HepG2 (cell line): Measurements from ENCODE around the gene ZNF440. TPM values are rescaled to one million over a fixed set of nuclear protein-coding genes. Genes with fewer than 3 reads are reported as not detected.

ENCODE experiments used
- CBX5 ChIP-seq: sonication (generic); formaldehyde crosslinking; IDR thresholded peaks from 2 replicates; pipeline ENCODE4 v1.4.0; 2020; ENCODE audit warnings: missing genetic modification reagents, borderline replicate concordance
- ELF3 ChIP-seq: IDR thresholded peaks from 2 replicates; pipeline ENCODE4 v1.6.1; 2016; ENCODE audit warnings: missing genetic modification reagents, missing compliant biosample characterization
- FOXA3 ChIP-seq: IDR thresholded peaks from 2 replicates; pipeline ENCODE4 v1.6.1; 2016; ENCODE audit warnings: missing genetic modification reagents, missing compliant biosample characterization
- FOXJ3 ChIP-seq: sonication (generic); formaldehyde crosslinking; IDR thresholded peaks from 2 replicates; pipeline ENCODE4 v1.4.0; 2020; ENCODE audit warnings: missing genetic modification reagents, mild to moderate bottlenecking, borderline replicate concordance
- FOXO1 ChIP-seq: sonication (generic); formaldehyde crosslinking; IDR thresholded peaks from 2 replicates; pipeline ENCODE4 v1.4.0; 2020; ENCODE audit warnings: missing genetic modification reagents
- FOXP1 ChIP-seq, 2 experiments: fragments of 450-650 bp in 1 of 2; IDR thresholded peaks; 2 replicates each; pipeline ENCODE4 v1.6.1; 2017 to 2018; ENCODE audit warnings: antibody characterized with exemption in 1 of 2
- HOMEZ ChIP-seq: IDR thresholded peaks from 2 replicates; pipeline ENCODE4 v1.6.1; 2016; ENCODE audit warnings: low read depth
- HOXA3 ChIP-seq: sonication (generic); formaldehyde crosslinking; IDR thresholded peaks from 2 replicates; pipeline ENCODE4 v1.5.0; 2020; ENCODE audit warnings: missing genetic modification reagents
- NCOA2 ChIP-seq: sonication (generic); formaldehyde crosslinking; IDR thresholded peaks from 2 replicates; pipeline ENCODE4 v1.8.0; 2022; ENCODE audit warnings: inconsistent platforms
- NCOR1 ChIP-seq: fragments of 200-600 bp; sonication (generic); IDR thresholded peaks from 2 replicates; pipeline ENCODE4 v1.7.0; 2017; ENCODE audit warnings: antibody characterized with exemption, low read length, borderline replicate concordance
- SP5 ChIP-seq: IDR thresholded peaks from 2 replicates; pipeline ENCODE4 v1.6.1; 2016; ENCODE audit warnings: low read depth, borderline replicate concordance
- polyA plus RNA-seq, 8 experiments: library from polyadenylated mRNA; depleted of rRNA in 3 of 8; stranded (reverse) in 7 of 8; unstranded in 1 of 8; fragments of >200 nt; fragmentation: Illumina TruSeq in 4 of 8; extraction: Trizol in 4 of 8; gene quantifications; 2 replicates each; pipeline versions ENCODE4 v1.2.1 to v1.2.3, GENCODE V29; 2011 to 2016; ENCODE audit warnings: low read depth in 4 of 8, missing spikeins in 1 of 8, mixed read lengths in 1 of 8; ENCODE audit not compliant: insufficient read depth in 1 of 8
- total RNA-seq, 5 experiments: library from RNA; depleted of rRNA; stranded (reverse); fragments of >200 nt; fragmentation: Illumina TruSeq; extraction: Trizol; gene quantifications; 2 replicates each; pipeline ENCODE4 v1.2.3, GENCODE V29; 2016; ENCODE audit warnings: low read depth in 1 of 5
- TF ChIP-seq, protein P1 (sequence below): sonication (generic); formaldehyde crosslinking; IDR thresholded peaks from 2 replicates; pipeline ENCODE4 v1.4.0; 2020; ENCODE audit warnings: missing genetic modification reagents
- TF ChIP-seq, protein P2 (sequence below): IDR thresholded peaks from 2 replicates; pipeline ENCODE4 v1.6.1; 2018; ENCODE audit warnings: missing genetic modification reagents, mild to moderate bottlenecking, missing compliant biosample characterization
- TF ChIP-seq, protein P3 (sequence below): sonication (generic); formaldehyde crosslinking; IDR thresholded peaks from 2 replicates; pipeline ENCODE4 v1.5.1; 2020; ENCODE audit warnings: mild to moderate bottlenecking, missing genetic modification reagents, borderline replicate concordance
- TF ChIP-seq, protein P4 (sequence below): sonication (generic); formaldehyde crosslinking; conservative IDR thresholded peaks from 2 replicates; pipeline ENCODE4 v1.4.0; 2020; ENCODE audit warnings: mild to moderate bottlenecking, missing genetic modification reagents, moderate library complexity

The ZNF440 gene
- total and polyA plus RNA-seq, 2 of the 13 experiments (the other 11 are each of a cell fraction or from before 2014, with no cell fraction given), result 2.7 to 12.4 TPM

- TF ChIP-seq, protein P1, sequence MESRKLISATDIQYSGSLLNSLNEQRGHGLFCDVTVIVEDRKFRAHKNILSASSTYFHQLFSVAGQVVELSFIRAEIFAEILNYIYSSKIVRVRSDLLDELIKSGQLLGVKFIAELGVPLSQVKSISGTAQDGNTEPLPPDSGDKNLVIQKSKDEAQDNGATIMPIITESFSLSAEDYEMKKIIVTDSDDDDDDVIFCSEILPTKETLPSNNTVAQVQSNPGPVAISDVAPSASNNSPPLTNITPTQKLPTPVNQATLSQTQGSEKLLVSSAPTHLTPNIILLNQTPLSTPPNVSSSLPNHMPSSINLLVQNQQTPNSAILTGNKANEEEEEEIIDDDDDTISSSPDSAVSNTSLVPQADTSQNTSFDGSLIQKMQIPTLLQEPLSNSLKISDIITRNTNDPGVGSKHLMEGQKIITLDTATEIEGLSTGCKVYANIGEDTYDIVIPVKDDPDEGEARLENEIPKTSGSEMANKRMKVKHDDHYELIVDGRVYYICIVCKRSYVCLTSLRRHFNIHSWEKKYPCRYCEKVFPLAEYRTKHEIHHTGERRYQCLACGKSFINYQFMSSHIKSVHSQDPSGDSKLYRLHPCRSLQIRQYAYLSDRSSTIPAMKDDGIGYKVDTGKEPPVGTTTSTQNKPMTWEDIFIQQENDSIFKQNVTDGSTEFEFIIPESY, result peak; percentile 26; the same call in 1 of the 2 replicates
- TF ChIP-seq NCOR1 (peak; percentile 65; the same call in 1 of the 2 replicates), FOXP1 (IDR thresholded peaks at IDR 0.05) (0 out of 2 replicates have a peak, but pooled peaks have one; percentile 32), FOXP1 (CRISPR knock-in tag; IDR thresholded peaks at IDR 0.05) (0 out of 2 replicates have a peak, but pooled peaks have one; percentile 16), FOXA3 (peak; percentile 32; the same call in 1 of the 2 replicates), HOMEZ (CRISPR knock-in tag) (0 out of 2 replicates have a peak, but pooled peaks have one; percentile 32), HOXA3 (peak; percentile 65), NCOA2 (peak; percentile 38; the same call in 1 of the 2 replicates), FOXJ3 (CRISPR knock-in tag) (peak; percentile 61; the same call in 1 of the 2 replicates), SP5 (CRISPR knock-in tag) (peak; percentile 84; the same call in 1 of the 2 replicates), CBX5 (CRISPR knock-in tag) (peak; percentile 30; the same call in 1 of the 2 replicates), FOXO1 (CRISPR knock-in tag) (peak; percentile 77), ELF3 (CRISPR knock-in tag) (0 out of 2 replicates have a peak, but pooled peaks have one; percentile 38)
- TF ChIP-seq, protein P2, sequence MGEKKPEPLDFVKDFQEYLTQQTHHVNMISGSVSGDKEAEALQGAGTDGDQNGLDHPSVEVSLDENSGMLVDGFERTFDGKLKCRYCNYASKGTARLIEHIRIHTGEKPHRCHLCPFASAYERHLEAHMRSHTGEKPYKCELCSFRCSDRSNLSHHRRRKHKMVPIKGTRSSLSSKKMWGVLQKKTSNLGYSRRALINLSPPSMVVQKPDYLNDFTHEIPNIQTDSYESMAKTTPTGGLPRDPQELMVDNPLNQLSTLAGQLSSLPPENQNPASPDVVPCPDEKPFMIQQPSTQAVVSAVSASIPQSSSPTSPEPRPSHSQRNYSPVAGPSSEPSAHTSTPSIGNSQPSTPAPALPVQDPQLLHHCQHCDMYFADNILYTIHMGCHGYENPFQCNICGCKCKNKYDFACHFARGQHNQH (CRISPR knock-in tag), result 0 out of 2 replicates have a peak, but pooled peaks have one; percentile 51
- TF ChIP-seq, protein P3, sequence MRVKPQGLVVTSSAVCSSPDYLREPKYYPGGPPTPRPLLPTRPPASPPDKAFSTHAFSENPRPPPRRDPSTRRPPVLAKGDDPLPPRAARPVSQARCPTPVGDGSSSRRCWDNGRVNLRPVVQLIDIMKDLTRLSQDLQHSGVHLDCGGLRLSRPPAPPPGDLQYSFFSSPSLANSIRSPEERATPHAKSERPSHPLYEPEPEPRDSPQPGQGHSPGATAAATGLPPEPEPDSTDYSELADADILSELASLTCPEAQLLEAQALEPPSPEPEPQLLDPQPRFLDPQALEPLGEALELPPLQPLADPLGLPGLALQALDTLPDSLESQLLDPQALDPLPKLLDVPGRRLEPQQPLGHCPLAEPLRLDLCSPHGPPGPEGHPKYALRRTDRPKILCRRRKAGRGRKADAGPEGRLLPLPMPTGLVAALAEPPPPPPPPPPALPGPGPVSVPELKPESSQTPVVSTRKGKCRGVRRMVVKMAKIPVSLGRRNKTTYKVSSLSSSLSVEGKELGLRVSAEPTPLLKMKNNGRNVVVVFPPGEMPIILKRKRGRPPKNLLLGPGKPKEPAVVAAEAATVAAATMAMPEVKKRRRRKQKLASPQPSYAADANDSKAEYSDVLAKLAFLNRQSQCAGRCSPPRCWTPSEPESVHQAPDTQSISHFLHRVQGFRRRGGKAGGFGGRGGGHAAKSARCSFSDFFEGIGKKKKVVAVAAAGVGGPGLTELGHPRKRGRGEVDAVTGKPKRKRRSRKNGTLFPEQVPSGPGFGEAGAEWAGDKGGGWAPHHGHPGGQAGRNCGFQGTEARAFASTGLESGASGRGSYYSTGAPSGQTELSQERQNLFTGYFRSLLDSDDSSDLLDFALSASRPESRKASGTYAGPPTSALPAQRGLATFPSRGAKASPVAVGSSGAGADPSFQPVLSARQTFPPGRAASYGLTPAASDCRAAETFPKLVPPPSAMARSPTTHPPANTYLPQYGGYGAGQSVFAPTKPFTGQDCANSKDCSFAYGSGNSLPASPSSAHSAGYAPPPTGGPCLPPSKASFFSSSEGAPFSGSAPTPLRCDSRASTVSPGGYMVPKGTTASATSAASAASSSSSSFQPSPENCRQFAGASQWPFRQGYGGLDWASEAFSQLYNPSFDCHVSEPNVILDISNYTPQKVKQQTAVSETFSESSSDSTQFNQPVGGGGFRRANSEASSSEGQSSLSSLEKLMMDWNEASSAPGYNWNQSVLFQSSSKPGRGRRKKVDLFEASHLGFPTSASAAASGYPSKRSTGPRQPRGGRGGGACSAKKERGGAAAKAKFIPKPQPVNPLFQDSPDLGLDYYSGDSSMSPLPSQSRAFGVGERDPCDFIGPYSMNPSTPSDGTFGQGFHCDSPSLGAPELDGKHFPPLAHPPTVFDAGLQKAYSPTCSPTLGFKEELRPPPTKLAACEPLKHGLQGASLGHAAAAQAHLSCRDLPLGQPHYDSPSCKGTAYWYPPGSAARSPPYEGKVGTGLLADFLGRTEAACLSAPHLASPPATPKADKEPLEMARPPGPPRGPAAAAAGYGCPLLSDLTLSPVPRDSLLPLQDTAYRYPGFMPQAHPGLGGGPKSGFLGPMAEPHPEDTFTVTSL, result peak; percentile 51; the same call in 1 of the 2 replicates
- TF ChIP-seq, protein P4, sequence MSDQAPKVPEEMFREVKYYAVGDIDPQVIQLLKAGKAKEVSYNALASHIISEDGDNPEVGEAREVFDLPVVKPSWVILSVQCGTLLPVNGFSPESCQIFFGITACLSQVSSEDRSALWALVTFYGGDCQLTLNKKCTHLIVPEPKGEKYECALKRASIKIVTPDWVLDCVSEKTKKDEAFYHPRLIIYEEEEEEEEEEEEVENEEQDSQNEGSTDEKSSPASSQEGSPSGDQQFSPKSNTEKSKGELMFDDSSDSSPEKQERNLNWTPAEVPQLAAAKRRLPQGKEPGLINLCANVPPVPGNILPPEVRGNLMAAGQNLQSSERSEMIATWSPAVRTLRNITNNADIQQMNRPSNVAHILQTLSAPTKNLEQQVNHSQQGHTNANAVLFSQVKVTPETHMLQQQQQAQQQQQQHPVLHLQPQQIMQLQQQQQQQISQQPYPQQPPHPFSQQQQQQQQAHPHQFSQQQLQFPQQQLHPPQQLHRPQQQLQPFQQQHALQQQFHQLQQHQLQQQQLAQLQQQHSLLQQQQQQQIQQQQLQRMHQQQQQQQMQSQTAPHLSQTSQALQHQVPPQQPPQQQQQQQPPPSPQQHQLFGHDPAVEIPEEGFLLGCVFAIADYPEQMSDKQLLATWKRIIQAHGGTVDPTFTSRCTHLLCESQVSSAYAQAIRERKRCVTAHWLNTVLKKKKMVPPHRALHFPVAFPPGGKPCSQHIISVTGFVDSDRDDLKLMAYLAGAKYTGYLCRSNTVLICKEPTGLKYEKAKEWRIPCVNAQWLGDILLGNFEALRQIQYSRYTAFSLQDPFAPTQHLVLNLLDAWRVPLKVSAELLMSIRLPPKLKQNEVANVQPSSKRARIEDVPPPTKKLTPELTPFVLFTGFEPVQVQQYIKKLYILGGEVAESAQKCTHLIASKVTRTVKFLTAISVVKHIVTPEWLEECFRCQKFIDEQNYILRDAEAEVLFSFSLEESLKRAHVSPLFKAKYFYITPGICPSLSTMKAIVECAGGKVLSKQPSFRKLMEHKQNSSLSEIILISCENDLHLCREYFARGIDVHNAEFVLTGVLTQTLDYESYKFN (CRISPR knock-in tag), result peak; percentile 86
Observed at GRCh38 chr19:11776669-11777068, 37.4 kb upstream of the ZNF440 start (continued).
